ENCODE results near the gene SETD7.

DNA sequence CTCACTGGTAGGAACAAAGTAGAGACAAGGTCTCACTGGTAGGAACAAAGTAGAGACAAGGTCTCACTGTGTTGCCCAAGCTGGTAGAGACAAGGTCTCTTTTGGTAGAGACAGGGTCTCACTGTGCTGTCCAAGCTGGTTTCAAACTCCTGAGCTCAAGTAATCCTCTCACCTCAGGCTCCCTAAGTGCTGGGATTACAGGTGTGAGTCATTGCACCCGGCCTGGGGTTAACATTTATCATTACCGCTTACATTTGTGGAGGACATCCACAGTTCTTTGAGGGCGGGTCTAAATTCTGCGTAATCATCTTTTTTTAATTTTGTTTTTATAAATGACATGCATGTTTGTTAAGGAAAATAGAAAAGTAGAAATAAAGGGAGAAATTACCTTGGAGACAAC, 90.1 kb downstream of the SETD7 start:
- TF ChIP-seq EZH2phosphoT487 (conservative IDR thresholded peaks at IDR 0.05; ENCODE audit: low read length) = no peak
- TF ChIP-seq, protein P1, sequence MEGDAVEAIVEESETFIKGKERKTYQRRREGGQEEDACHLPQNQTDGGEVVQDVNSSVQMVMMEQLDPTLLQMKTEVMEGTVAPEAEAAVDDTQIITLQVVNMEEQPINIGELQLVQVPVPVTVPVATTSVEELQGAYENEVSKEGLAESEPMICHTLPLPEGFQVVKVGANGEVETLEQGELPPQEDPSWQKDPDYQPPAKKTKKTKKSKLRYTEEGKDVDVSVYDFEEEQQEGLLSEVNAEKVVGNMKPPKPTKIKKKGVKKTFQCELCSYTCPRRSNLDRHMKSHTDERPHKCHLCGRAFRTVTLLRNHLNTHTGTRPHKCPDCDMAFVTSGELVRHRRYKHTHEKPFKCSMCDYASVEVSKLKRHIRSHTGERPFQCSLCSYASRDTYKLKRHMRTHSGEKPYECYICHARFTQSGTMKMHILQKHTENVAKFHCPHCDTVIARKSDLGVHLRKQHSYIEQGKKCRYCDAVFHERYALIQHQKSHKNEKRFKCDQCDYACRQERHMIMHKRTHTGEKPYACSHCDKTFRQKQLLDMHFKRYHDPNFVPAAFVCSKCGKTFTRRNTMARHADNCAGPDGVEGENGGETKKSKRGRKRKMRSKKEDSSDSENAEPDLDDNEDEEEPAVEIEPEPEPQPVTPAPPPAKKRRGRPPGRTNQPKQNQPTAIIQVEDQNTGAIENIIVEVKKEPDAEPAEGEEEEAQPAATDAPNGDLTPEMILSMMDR (IDR thresholded peaks at IDR 0.05; ENCODE audit: insufficient read depth, low read length, poor library complexity, severe bottlenecking) = no peak

Data from SU-DHL-6 (cell line).